NCI-H1092 treated with DMSO at 0.1 percent for 48 hours (cell line): Measurements from ENCODE around the gene RNF112.

ENCODE experiments used
- DNase-seq: peaks from one replicate; lab custom pipeline; 2025; lab: John Stamatoyannopoulos, UW

The RNF112 gene, protein sequence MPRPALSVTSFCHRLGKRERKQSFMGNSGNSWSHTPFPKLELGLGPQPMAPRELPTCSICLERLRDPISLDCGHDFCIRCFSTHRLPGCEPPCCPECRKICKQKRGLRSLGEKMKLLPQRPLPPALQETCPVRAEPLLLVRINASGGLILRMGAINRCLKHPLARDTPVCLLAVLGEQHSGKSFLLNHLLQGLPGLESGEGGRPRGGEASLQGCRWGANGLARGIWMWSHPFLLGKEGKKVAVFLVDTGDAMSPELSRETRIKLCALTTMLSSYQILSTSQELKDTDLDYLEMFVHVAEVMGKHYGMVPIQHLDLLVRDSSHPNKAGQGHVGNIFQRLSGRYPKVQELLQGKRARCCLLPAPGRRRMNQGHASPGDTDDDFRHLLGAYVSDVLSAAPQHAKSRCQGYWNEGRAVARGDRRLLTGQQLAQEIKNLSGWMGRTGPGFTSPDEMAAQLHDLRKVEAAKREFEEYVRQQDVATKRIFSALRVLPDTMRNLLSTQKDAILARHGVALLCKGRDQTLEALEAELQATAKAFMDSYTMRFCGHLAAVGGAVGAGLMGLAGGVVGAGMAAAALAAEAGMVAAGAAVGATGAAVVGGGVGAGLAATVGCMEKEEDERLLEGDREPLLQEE

DNA sequence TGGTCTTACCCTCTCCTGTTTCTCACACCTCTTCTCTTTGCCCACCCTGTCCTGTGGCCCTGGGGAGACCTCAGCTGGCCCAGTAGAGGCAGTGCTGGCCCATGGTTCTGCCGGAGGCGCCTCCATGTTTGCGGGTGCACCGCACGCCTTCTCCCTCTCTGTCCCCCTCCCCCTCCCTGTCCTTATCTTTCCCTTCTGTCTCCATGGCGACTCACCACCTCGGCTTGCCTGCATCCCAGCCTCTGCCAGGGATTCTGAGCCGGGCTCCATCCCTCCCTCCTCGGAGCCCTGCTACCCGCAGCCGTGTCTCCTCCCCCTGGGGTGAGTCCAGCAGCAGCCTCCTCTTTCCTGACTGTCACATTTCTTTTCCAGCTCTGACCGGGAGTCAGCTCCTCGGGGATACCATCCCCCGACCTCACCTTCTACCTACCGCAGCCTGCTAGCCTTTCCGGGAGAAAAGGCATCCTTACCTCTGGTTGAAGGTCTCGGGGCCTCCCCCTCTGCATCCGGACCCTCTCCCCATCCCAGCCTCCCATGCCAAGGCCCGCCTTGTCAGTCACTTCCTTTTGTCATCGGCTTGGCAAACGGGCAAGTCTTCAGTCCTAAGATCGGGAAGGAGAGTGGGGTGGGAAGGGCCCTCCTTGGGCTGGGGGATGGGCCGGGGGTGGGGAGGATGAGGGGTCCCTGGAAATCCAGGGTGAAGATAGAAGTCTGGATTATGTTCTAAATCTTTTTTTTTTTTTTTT, at the start of gene RNF112:
TSS of gene RNF112 (plus strand) at position 358 of the 746 bp plus-strand sequence. CDS start at position 535, 177 bp downstream.
- DNase-seq = peak; percentile 16

DNA sequence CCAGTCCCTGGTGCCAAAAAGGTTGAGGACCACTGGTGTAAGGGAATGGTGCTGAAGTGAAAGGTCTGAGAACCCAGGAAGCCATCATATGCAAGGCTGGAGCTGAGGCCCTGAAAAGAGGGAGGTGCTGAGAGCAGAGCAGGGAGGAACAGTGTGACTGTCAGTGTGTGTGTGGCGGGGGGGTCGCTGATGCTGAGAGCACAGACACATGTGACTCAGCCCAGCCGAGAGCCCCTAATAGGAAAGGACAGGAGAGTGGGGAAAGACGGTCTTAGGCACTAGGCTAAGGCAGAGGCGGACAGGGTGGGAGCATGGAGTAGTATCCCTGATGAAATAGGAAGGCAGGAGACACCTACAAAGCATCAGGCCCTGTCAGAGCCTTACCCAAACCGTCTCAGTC, 49.7 kb upstream of the RNF112 start:
- DNase-seq = no peak

DNA sequence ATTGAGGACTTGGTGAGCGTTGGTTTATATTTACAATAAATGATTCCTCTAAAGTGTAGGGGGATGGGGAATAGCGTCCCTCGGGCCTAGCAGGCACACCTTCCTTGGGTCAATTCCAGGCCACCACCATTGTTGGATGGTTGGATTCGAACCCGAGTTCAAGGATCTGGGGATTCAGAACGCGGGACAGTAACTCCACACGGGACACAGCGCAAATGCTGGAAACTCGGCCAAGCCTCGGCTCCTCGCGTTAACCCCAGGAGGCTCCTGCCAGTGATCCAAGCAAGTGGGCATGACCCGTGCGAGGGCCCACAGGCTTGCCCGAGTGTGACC, 49.1 kb upstream of the RNF112 start:
- no peak for DNase-seq

DNA sequence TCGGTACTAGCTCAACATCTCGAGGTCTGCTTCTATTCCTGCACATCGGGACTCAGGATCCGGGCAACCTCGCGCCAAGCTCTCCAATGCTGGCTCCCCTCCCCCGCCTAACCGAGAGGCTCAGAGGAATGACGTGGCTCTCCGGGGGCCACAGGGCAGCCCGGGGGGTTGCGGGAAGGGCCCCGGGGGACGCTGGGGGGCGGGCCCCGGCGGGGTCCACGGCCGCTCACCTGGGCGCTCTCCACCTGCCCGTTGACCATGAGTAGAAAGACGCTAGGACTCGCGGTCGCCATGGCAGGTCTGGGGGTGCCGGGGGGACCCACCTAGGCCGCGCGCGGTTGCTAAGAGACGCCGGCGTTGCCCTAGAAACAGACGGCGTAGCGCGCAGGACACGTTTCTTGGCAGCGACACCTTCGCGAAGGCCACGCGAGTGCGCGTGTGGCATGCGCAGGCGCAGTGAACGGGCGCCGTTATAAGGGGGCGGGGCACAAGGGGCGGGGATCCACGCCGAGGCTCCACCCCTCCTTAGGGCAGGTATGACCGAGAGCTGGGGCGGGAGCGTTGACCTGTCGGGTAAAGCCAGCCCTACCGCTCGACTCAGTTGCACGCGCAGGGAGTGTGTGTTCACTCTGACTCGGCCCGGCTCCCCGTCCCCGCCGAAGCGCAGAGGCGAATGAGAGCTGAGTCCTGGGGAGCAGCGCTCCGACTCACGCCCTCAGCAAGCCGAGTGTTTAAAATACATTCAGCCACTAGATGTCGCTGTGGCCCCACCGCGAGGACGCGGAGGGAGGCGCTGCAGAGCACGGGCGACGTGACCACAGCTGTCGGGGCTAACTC, 48.5 kb upstream of the RNF112 start, which contains the start of gene B9D1:
TSS of gene B9D1 (minus strand) at position 447 of the 837 bp plus-strand sequence. CDS start at position 293, 154 bp downstream.
- peak; percentile 83 for DNase-seq

DNA sequence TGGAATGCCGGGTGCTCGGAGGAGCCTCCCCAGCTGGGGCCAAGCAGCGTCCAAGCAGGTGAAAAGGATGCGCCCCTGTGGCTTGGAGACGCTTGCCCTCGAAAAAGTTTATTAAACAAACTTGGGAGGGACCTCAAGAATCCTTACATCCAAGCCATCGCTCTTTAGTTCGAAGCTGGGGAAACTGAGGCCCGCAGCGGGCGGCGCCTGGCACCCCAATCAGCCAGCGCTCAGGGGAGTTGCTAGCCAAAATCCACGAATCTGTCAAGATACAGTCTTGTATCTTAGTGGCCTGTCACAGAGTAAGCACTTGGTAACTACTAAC, 48.0 kb upstream of the RNF112 start:
- DNase-seq = no peak

DNA sequence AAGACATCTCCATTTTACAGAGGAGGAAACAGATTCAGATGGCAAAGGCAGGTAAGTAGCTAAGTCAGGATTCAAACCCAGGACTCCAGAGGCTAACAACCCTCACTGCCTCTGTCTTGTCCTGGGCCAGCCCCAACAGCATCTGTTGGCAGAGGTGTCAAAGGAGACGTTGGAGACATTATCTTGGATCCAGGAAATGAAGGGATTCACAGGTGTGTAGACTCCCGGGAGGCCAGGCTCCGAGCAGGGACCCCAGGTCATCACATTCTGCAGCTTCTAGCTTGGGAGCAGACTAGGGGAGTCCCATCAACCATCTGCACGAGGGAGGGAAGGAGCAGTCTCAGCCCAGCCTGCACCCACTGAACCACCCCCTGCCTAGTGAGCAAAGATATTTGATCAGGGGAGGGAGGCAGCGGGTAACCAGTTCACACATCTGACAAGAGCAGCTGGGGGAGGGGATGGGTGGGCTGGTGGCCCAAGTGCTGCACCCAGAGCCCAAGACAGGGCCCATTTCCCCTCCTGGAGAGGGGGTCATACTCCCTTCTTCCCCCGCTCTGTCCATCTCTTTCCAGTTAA, 47.5 kb upstream of the RNF112 start:
- no peak for DNase-seq

DNA sequence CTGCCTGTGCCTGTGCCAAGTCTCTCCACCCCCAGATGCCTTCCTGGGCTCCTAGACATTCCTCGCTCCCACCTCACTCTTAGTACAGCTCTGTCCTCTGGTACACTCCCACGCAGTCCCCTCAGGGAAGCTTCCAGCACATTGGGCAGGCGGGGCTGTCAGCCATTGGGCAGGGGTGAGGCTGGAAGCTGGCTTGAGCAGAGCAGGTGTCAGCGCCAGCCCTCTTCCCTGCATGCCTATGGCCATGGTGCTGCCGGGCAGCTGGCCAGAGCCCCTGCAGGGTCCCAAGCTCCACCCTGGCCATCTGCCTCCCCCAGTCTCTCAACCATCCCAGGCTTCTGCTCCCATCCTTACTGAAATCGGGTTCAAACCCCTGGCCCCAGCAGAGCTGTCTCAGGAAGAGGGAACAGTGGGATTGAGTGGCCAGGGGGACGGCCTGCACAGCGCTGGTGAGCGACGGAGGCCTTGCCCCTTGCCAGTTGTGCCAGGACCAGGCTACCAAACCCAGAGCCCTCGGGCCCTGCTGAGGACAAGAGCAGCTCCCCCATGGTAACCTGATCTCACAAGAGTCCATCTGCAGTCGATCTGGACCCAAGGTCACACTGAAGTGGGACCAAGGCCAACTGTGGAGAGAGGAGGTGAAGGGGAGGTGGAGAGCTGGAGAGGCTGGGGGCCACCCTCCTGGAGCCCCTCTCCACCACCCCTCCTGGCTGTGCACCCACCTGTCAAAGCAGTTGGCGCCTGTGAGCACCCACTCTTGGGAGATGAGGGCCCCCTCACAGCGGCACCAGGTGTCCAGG, 46.1 kb upstream of the RNF112 start:
- peak; percentile 68 for DNase-seq

DNA sequence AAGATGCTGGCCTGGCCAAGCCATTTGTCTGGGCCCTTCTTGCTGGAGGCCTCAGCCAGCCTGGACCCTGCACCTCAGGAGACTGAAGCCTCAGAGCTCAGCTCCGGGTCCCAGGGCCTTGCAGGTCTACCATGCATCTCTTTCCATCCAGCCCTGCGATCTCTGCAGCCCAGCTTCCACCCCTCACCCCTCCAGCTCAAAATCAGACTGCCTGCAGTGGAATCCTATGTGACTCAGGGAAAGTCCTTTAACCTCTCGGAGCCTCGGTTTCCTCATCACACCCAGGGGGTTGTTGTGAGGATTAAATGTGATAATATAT, 45.6 kb upstream of the RNF112 start:
- no peak for DNase-seq

DNA sequence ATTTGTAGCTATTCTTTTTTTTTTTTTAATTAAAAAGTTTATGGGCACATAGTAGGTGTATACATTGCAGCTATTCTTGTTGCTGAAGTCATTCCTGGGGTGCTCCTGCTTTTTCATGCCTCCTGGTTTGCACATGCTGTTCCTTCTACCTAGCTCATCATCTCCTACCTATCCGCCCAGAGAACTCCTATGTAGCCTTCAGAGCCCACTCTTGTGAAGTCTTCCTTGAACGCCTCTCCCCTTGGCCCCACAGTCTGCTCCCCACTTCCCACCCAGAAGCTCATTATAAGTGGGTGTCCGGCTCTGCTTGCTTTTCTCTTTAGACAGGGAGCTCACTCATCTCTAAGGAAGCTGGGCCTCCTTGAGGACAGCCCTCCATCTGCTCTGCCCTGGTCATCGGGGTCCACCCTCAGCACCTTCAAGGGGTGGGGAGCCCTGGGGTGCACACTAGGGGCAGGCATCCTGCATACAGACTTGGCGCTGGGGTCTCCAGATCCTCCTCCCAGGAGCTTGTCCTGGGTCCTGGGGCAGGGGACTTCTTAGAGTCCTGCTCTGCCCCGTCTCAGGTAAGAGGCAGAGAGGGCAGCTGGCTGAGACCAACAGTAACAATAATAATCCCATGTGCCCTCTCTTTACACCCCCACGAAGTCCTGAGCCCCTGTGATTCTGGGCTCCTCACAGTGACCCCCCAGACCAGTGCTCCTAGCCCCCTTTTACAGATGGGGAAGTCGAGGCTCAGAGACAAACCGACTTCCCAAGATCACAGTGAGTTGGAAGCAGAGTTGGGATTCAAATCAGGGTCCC, 45.0 kb upstream of the RNF112 start:
- DNase-seq = no peak

DNA sequence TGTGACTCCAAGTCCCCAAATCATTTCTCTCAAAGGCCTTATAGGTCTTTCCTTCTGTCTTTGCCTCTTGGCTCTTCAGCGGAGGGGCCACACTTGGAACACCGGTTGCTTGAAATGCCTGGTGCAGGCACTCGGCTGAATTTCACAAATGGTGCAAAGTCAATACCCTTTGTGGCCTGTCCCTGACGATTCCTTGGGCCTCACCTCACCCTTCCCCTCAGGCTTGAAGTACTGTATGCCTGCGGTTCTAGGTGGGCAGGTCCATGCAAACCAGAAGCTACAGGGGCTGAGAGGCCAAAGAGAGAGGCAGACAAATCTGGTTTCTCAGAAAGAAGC, 44.4 kb upstream of the RNF112 start:
- DNase-seq = no peak

DNA sequence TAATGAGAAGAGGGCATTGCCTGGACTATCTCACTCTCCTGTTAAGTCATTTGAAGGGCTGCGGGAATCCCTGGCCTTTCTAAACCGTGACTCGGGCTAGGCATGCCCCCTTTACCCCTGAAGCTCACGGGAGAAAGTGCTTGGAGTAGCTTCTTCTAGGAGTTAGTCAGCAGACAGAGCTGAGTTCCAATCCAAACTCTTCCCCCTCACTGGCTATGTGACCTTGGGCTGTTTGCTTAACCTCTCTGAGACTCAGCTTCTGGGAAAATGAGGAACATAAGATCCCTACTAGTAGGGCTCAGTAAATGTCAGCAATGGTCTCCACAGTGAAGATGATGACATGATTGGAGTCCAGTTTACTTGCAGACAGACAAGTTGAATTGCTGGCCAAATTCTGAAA, 42.8 kb upstream of the RNF112 start:
- no peak for DNase-seq

DNA sequence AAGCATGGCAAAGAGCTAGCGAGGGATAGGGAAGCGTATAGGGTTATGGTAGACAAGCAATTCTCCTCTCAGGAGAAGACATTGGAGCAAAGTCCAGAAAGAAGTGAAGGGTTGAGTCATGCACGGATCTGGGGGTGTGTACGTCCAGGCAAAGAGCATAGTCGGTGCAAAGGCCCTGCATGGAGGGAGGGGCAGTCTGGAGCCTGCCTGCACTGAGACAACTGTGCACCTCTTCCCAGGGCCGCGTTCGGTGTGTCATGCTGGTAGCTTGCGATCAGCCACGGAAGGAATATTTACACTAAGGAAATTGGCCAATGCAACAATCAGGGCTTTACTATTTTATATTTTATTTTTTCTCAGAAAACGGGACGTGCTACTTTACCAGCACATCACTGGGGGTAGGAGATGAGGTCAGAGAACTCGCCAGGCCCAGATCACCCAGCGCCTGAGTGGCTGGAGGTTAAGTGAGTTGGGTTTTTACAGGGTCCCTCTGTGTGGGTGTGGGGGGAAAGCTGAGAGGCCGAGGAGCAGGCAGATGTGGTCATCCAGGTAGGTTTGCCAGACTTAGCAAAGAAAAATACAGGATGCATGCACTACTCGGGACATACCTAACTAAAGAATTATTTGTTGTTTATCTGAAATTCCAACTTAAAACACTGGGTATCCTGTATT, 41.8 kb upstream of the RNF112 start:
- DNase-seq = no peak

DNA sequence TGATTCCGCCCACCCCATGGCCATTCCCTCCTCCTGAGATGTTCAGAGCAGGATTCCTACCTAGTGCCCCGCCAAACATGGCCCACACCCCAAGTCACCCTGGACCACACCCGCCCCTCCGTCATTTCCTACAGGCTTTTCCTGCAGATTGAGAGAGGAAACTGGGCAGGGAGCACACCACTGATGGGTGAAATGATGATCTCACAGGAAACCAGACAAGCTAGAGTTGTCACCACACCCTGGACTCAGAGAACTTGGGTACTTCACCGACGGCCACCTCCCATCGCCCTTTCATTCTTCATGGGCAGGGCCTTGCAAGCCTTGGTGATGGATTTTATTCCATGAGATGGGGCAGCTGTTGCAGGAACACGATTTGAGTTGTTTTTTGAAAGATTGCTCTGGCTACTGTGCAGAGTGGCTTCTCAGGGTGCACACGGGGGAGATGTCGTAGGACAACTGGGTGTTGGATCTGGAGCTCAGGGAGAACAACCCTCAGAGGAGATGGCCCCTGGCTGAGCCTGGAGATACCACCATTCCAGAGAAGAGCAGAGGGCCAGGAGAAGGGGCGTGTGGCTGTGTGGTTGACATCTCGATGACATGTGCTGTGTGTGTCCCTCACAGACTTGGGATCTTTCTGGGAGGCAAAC, 41.1 kb upstream of the RNF112 start:
- no peak for DNase-seq

DNA sequence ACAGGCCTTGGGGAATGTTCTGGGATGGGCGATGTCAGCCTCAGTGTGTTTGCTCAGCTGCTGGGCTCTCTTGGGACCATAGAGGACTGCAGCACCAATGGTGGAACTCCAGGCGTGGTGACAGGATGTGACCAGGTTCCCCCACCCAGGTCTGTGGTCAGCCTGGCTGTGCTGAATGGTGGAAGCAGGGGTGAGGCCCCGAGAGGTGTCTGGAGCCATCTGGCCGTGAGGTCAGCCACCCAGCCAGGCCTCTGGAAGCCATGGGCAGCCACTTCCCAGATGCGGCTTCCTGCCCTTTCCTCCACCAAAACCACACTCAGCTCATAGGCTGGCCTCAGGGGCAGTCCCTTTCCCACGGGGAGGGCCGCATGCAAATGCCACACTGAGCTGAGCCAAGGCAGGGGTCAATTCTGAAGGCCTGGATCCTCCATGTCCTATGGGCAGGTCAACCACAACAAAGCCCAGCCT, 40.5 kb upstream of the RNF112 start:
- DNase-seq = no peak

DNA sequence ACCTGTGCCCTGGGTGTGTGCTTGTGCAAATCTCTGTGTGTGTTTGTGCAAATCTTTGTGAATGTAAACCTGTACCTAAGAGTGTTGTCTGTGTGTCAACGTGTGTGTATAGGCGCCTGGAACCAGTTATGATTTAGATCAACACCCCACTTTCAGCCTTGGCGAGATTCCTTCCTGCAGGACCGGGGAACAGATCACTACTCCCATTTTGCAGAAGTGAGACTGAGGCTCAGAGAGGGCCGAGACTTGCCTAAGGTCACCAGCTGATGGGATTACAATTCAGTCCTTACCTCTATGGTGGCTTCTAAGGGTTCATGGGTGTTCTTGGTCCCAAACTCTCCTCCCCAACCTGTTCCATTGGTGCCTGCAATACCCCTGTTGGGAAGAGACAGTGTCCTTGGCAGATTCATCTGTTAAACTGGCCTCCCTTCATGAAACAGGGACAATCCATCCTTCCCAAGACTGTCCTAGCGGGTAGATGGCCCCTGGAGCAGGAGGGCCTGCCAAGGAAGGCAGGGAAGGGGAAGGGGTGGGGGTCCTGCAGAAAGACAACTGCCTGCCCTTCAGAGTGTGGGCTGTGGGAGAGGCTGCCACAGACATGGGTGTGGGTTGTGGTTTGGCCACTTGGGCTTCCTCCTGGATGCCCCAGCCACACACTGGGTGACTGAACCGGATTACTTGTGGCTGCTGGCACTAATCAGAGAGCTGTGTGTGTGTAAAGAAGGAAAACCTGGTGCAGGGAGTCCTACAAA, 39.6 kb upstream of the RNF112 start:
- no peak for DNase-seq

DNA sequence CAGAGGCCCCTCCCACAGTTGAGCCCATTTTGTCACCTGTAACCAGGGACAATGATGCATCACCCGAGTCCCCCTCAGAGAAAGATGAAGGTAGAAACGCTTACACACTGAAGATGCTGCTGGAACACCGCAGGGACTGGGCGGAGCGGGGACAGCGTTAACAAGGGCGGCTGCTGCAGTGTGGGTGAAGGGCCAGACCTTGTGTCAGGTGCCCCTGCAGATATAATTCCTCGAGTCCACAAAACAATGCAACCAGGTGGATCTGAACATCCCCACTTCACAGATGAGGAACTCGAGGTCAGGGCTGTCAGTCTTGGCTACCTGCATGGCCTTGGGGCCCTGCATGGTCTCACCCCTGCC, 39.0 kb upstream of the RNF112 start:
- no peak for DNase-seq

DNA sequence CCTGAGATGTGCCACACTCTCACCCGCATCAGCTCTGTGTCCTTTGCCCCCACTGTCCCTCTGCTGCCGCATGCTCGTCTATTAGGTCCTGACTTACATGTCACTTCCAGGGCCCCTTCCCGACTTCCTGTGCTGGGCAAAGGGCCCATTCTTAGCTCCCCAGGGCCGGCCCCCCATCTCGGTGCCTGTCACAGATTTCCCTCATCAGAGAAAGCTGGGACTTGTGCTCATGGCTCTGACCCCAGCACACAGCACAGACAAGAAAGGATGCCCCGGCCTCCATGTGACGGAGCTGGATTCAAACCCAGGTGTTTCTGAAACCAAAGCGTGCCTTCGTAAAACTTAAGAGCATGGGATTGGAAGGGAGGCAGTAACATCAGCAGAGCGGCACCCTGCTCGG, 38.6 kb upstream of the RNF112 start:
- no peak for DNase-seq

DNA sequence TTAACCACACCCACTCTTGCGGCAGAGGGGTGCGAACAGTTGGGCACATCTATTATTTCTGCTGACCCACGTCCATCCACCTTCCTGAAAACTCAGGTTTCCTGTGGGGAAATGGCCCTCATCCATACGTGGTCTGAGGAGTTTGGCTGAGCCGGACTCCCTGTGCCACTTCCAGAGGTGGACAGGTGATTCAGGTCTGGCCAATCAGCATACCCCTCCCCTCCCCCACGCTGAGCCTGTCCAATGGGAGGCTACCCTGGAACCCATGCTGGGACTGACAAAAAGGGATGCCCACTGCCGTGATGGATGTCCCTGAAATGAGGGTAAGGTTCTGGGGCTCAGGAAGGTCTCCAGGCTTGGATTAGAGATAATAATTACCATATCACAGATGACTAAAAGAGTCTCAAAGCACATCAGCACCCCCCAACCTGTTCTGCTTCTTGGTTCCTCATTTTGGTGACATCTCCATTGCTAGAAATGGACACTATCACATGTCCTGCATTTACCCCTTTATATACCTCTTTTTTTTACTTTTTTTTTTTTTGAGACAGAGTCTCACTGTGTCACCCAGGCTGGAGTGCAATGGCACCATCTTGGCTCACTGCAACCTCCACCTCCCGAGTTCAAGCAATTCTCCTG, 38.0 kb upstream of the RNF112 start:
- DNase-seq = no peak
